Neuron (in vitro differentiated cells): ENCODE results near the gene UBE2D2.

ENCODE experiments used
- H2AFZ ChIP-seq: one replicate; pipeline ENCODE4 v1.6.1; 2013; ENCODE audit warnings: low read depth, mild to moderate bottlenecking, inconsistent platforms, low read length, moderate library complexity
- H3K27me3 ChIP-seq: one replicate; pipeline ENCODE4 v1.6.1; 2013; ENCODE audit warnings: low read length; ENCODE audit not compliant: insufficient read depth
- H3K36me3 ChIP-seq: one replicate; pipeline ENCODE4 v1.6.1; 2013; ENCODE audit warnings: low read length; ENCODE audit not compliant: insufficient read depth
- H3K4me1 ChIP-seq: one replicate; pipeline ENCODE4 v1.6.1; 2013; ENCODE audit warnings: low read length; ENCODE audit not compliant: insufficient read depth
- H3K4me3 ChIP-seq: 2 replicates; pipeline ENCODE4 v1.5.1; 2013; ENCODE audit warnings: mild to moderate bottlenecking, low read length, moderate library complexity
- H3K9me3 ChIP-seq: one replicate; pipeline ENCODE4 v1.6.1; 2013; ENCODE audit warnings: low read length

UBE2D2 gene

GRCh38 chr5:139653616-139654015 lies 92.5 kb downstream of the UBE2D2 start:
- H2AFZ ChIP-seq: no peak overlapping the region
- peaks cover 60% of the 10 kb centered on the region for H3K4me1 ChIP-seq
- no peak overlapping the region for H3K4me3 ChIP-seq
- no peaks in the 10 kb centered on the region for H3K36me3 ChIP-seq
- no peaks in the 10 kb centered on the region for H3K27me3 ChIP-seq
- no peaks in the 10 kb centered on the region for H3K9me3 ChIP-seq

GRCh38 chr5:139654464-139654863 lies 93.3 kb downstream of the UBE2D2 start:
- no peaks in the 10 kb centered on the region for H3K9me3 ChIP-seq
- H3K4me3 ChIP-seq: no peak overlapping the region
- H3K4me1 ChIP-seq: peaks cover 68% of the 10 kb centered on the region
- no peak overlapping the region for H2AFZ ChIP-seq
- H3K27me3 ChIP-seq: no peaks in the 10 kb centered on the region
- no peaks in the 10 kb centered on the region for H3K36me3 ChIP-seq

- H3K9me3 ChIP-seq: no peaks in the 10 kb centered on the region
- no peak overlapping the region for H3K4me3 ChIP-seq
- H2AFZ ChIP-seq: no peak overlapping the region
- H3K4me1 ChIP-seq: peaks cover 74% of the 10 kb centered on the region
- H3K36me3 ChIP-seq: no peaks in the 10 kb centered on the region
- H3K27me3 ChIP-seq: no peaks in the 10 kb centered on the region
Observed at GRCh38 chr5:139654871-139655491, 93.8 kb downstream of the UBE2D2 start.

GRCh38 chr5:139655727-139656271 lies 94.7 kb downstream of the UBE2D2 start:
- H3K36me3 ChIP-seq: no peaks in the 10 kb centered on the region
- H3K4me1 ChIP-seq: peaks cover 74% of the 10 kb centered on the region
- no peaks in the 10 kb centered on the region for H3K27me3 ChIP-seq
- H3K4me3 ChIP-seq: no peak overlapping the region
- no peaks in the 10 kb centered on the region for H3K9me3 ChIP-seq
- H2AFZ ChIP-seq: no peak overlapping the region

GRCh38 chr5:139657363-139658321 lies 96.5 kb downstream of the UBE2D2 start:
- H3K4me1 ChIP-seq: peaks cover 57% of the 10 kb centered on the region
- no peaks in the 10 kb centered on the region for H3K9me3 ChIP-seq
- no peak overlapping the region for H3K4me3 ChIP-seq
- H3K27me3 ChIP-seq: no peaks in the 10 kb centered on the region
- H2AFZ ChIP-seq: no peak overlapping the region
- H3K36me3 ChIP-seq: no peaks in the 10 kb centered on the region

- Histone ChIP-seq H3K36me3 (no peaks in the 10 kb centered on the region), H2AFZ (no peak overlapping the region), H3K9me3 (no peaks in the 10 kb centered on the region), H3K4me3 (no peak overlapping the region), H3K27me3 (no peaks in the 10 kb centered on the region), H3K4me1 (peaks cover 48% of the 10 kb centered on the region)
Observed at GRCh38 chr5:139658501-139658927, 97.4 kb downstream of the UBE2D2 start.

- no peaks in the 10 kb centered on the region for H3K36me3 ChIP-seq
- H2AFZ ChIP-seq: no peak overlapping the region
- peaks cover 42% of the 10 kb centered on the region for H3K4me1 ChIP-seq
- no peaks in the 10 kb centered on the region for H3K9me3 ChIP-seq
- no peaks in the 10 kb centered on the region for H3K27me3 ChIP-seq
- no peak overlapping the region for H3K4me3 ChIP-seq
Observed at GRCh38 chr5:139658928-139659667, 98.0 kb downstream of the UBE2D2 start.

- Histone ChIP-seq H3K27me3 (no peaks in the 10 kb centered on the region), H3K9me3 (no peaks in the 10 kb centered on the region), H3K4me1 (peaks cover 36% of the 10 kb centered on the region), H3K4me3 (no peak overlapping the region), H3K36me3 (peaks cover 2% of the 10 kb centered on the region), H2AFZ (no peak overlapping the region)
Observed at GRCh38 chr5:139659695-139660101, 98.6 kb downstream of the UBE2D2 start.

GRCh38 chr5:139660105-139660922 lies 99.2 kb downstream of the UBE2D2 start:
- Histone ChIP-seq H3K9me3 (no peaks in the 10 kb centered on the region), H3K4me3 (no peak overlapping the region), H2AFZ (no peak overlapping the region), H3K4me1 (peaks cover 30% of the 10 kb centered on the region), H3K27me3 (no peaks in the 10 kb centered on the region), H3K36me3 (peaks cover 2% of the 10 kb centered on the region)

GRCh38 chr5:139660923-139661814 lies 100.0 kb downstream of the UBE2D2 start:
- Histone ChIP-seq H3K4me1 (peaks cover 21% of the 10 kb centered on the region), H2AFZ (no peak overlapping the region), H3K9me3 (no peaks in the 10 kb centered on the region), H3K36me3 (peaks cover 2% of the 10 kb centered on the region), H3K27me3 (no peaks in the 10 kb centered on the region), H3K4me3 (no peak overlapping the region)

GRCh38 chr5:139662617-139663016 lies 101.5 kb downstream of the UBE2D2 start:
- peaks cover 2% of the 10 kb centered on the region for H3K36me3 ChIP-seq
- no peaks in the 10 kb centered on the region for H3K27me3 ChIP-seq
- no peak overlapping the region for H2AFZ ChIP-seq
- no peaks in the 10 kb centered on the region for H3K9me3 ChIP-seq
- H3K4me1 ChIP-seq: peaks cover 23% of the 10 kb centered on the region
- no peak overlapping the region for H3K4me3 ChIP-seq
